HG02852 (cell line): ENCODE results near the gene CNTNAP2.

Experiments used
- ATAC-seq: cut with Tn5 transposase; IDR thresholded peaks from one replicate; pipeline ENCODE4 v1.9.1; 2021; ENCODE audit warnings: mild to moderate bottlenecking, moderate library complexity; ENCODE audit not compliant: unreplicated experiment

The CNTNAP2 gene

DNA sequence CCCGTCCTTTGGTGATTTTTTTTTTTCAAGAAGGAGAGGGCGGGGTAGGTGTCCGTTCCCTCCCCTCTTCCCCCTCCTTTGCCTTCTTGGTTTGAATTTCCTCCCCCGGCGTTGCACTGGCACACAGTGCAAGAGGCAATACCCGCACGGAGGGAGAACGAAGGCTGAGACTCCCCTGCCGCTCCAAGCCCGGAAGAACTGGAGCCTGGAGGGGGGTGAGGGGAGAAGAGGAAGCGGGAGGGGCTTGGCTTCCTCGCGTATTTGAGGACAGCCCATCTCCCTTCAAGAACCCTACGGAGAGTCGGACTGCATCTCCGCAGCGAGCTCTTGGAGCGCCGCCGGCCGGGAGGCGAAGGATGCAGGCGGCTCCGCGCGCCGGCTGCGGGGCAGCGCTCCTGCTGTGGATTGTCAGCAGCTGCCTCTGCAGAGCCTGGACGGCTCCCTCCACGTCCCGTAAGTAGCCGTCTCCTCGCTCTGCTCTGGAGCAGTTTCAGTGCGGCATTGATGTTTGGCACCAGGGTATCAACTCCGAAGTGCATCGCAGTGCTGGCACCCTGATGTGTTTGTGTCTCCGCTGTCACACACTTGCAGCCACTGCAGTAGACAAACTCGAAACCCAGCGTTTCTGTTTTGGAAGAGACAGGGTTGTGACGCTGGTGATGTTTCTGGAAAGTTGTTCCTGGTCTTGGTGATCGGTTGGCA lies at the start of gene CNTNAP2:
CNTNAP2 (plus strand) TSS at position 281 of the 702 bp plus-strand sequence; CDS start at position 357, 76 bp downstream.
- ATAC-seq, result peak; percentile 14

DNA sequence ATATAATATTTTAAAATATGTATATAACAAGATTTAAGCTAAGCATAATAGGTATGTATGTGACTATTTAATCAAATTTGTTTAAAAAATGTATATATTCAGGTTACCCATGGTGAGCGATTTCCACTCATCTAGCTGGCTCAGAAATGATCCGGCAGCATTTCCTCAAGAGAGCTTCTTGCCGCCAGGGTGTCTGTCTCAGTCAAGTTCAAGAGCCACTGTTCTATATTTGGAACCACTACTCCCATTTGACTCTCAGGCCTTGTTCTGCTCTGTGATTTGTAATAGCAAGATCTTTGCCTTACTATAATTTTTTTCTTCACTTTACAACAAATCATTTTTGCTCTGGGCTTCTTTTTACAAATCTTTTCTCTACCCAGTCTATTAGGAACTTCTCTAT lies 48.7 kb upstream of the CNTNAP2 start:
- ATAC-seq, result no peak

- ATAC-seq, result no peak
Measured at GRCh38 chr7:146074195-146074765, 42.3 kb upstream of the CNTNAP2 start.

GRCh38 chr7:146076344-146076743 lies 40.3 kb upstream of the CNTNAP2 start:
- no peak for ATAC-seq

GRCh38 chr7:146084086-146084485 lies 32.5 kb upstream of the CNTNAP2 start:
- ATAC-seq, result no peak

DNA sequence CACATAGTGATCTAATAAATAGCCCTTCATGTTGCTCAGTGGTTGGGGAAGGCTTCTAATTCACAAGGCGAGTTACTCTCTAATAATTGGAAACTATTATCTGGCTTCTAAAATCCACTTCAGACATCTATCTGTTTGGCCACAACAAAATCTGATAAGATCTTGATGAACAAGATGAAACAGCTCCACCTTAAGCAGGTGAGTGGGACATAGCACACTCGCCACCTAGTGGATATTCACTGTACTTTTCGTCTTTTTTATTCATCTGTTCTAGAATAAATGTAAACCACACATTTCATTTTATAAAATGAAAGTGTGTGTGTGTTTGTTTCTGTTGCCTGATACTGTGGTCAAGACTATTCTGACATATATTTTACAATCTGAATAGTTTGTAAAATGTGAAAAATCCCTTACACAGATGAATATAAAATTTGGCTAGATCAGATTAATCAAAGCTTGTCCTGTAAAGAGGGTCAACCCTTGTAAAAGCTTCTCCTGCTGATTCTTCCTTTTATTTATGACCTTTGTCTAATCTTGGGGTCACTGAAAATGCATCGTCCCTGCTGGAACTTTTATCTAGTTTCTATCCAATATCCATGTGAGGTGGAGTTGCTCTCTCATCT lies 26.5 kb upstream of the CNTNAP2 start:
- ATAC-seq, result peak; percentile 92

- no peak for ATAC-seq
Measured at GRCh38 chr7:146094356-146094755, 22.2 kb upstream of the CNTNAP2 start.

GRCh38 chr7:146096994-146097393 lies 19.6 kb upstream of the CNTNAP2 start:
- no peak for ATAC-seq

DNA sequence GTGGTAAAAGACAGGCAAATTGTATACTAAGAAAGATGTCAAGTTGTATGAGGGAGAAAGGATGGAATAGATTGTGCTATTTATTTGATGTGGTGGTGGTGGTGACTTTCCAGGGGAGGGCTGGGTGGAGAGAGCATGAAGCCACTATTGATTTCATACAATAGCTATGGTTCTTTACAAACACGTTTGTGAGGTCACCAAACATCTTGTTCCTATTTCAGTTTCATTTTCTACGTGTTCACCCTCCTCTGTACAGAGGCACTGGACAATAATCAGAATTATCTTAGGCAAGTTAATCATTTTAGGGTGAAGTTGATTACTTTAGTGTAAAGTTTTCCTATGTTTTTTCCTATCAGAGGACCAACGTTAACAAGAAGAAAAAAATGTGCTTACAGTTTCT lies 10.3 kb upstream of the CNTNAP2 start:
- no peak for ATAC-seq

DNA sequence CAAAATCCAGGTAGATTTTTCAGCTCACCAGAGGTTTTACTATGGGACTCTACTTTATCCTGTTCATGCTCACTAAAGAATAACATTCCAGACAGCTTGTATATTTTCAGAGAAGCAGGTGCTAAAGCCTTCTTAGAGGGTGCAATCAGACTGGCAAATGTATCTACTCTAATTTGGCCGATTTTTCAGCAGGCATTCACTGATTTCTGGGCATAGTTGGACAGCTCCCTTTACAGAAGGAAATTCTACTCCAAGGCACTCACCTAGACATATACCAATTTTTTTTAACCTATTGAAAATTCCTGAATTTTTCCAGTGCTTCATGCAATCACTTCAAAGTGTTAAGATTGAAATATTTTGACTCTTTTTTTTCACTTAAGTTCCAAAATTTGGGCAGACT lies 3.8 kb upstream of the CNTNAP2 start:
- ATAC-seq, result no peak

GRCh38 chr7:146115548-146115850 lies 1.1 kb upstream of the CNTNAP2 start:
- peak; percentile 17 for ATAC-seq

DNA sequence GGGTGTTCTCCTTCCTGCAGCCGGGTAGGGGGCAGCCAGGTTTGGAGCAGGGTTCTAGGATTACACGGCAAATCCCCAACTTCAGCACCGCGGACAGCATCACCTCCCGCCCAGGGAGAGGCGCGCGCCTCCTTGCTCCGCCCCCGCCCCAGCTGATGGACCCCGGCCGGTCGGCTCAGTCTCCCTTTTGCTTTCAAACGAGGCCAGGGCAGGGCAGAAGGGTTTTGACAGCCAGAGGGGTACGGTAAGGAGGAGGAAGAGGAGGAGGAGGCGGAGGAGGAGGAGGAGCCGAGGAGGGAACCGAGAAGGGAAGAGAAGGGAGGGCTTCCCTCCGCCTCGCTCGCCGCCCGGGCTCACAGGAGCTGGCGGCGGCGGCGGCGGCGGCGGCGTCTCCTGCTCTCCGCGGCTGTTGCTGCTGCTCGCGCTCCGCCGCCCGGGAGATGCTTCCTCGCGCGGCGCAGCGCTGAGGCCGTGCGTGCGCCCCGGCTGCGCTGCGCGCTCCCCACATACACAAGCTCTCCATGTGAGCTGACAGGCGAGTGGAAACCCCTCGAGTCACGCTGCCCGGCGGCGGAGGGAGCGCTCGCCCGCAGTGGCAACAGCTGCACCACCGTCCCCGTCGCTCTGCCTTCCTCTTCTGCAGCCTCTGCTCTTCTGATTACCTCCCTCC lies 615 bp upstream of the CNTNAP2 start:
- peak; percentile 68 for ATAC-seq

DNA sequence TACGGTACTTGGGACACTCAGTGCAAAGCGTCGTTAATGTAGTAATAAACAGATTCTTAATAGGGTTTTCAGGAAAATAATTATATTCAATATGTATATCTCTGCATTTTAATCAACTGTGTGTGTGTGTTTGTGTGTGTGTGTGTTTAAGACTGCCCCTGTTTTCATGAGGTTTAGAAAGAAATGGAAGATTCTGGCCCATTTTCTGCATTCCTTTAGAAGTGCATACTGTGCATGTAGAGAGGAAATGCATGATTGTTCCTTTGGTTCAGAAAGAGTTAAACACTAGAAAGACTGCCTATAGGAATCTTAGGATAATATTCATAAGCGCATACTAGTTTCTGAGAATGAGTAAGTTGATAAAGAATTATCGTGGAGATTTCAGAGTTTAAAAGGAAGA lies 975 bp downstream of the CNTNAP2 start:
- ATAC-seq, result no peak

DNA sequence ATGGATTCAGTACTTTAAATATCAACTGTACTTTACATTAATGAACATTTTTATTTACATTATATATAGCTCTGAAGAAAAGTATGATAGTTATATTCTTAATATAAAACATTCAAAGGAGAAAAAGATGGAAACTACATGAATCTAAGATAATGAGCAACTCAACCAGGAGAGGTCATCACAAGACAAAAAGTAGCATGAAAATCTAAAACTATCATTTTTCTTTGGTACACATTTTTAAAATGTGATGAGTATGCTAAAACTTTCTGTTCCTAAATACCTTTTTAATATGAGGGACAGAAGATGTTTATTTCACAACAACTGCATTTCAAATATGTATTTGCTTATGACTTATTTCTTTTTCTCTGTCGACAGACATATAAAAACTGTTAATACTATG lies 2.4 kb downstream of the CNTNAP2 start:
- ATAC-seq, result no peak

DNA sequence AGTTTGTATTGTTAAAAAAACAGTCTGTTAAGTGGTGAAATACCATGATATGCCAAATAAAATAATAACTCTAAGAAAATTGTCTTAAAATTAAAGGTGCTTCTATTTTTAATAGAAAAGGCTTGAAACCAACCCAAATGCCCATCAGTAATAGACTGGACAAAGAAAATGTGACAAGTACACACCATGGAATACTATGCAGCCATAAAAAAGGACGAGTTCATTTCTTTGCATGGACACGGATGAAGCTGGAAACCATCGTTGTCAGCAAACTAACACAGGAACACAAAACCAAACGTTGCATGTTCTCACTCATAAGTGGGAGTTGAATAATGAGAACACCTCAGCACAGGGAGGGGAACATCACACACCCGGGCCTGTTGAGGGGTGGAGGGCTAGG lies 7.1 kb downstream of the CNTNAP2 start:
- no peak for ATAC-seq

DNA sequence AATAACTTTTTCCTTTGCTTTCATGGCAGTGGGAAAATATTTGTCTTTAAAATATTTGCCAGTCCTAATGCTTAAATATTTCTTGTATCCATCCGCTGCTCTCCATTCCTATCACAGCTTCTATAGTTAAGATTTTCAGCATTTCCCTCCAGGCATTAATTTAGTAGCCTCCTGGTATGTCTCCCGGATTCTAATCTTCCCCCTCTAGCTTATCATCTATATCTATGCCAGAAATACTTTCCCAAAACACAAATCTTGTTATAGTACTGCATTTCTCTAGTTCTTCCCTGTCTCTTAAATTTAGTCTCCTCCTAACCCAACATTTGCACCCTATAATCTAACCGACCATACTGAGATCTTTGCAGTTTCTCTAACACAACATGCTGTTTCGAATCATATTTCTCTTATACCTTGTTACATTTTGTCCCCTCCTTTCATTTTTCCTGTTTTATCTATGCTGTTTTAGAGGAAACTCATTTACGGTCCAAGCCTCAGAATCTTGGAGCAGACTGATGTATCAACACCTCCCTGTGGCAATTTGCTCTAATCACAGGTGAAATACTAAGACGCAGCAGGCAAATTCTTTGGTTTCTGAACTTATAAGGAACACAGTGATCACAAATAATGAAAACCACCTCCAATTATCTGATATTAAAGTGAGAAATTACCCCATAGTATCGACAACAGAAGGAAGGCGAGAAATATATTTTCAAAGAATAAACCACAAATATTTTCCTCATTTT lies 10.3 kb downstream of the CNTNAP2 start:
- ATAC-seq, result no peak

GRCh38 chr7:146129296-146129695 lies 12.7 kb downstream of the CNTNAP2 start:
- ATAC-seq, result no peak

GRCh38 chr7:146129997-146130396 lies 13.4 kb downstream of the CNTNAP2 start:
- no peak for ATAC-seq

- ATAC-seq, result no peak
Measured at GRCh38 chr7:146131701-146132100, 15.1 kb downstream of the CNTNAP2 start.

- no peak for ATAC-seq
Measured at GRCh38 chr7:146136357-146136875, 19.8 kb downstream of the CNTNAP2 start.

DNA sequence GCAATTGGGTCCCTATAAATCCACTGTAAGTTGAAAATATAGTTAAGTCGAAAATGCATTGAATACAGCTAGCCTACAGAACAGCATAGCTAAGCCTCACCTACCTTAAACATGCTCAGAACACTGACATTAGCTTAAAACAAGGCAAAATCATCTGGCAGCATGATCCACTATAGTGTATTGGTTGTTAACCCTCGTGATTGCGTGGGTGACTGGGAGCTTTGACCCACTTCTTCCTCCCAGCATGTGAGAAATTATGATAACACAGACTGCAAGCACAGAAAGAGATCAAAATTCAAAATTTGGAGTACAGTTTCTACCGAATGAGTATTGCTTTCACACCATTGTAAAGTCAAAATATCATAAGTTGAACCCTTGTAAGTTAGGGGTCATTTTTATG lies 22.3 kb downstream of the CNTNAP2 start:
- no peak for ATAC-seq
